Amniotic epithelial cell (primary cell): Measurements from ENCODE around the gene MEN1.
A peak's percentile ranks its signal among the peaks of the same experiment; 100 is the strongest.

Source experiments
- DNase-seq: peaks from one replicate; pipeline ENCODE4 v3.0.0-alpha.2; 2010; ENCODE audit warnings: low read depth

Gene MEN1

GRCh38 chr11:64810271-64810890 lies at the start of gene MEN1:
Gene MEN1, minus strand, starts transcription at chr11:64810551. Its CDS starts 442 bp downstream, at chr11:64810109.
- DNase-seq: peak; percentile 95

- DNase-seq: no peak
Observed at GRCh38 chr11:64859542-64860414, 49.4 kb upstream of the MEN1 start.

- DNase-seq: no peak
Observed at GRCh38 chr11:64858467-64859263, 48.3 kb upstream of the MEN1 start.

- no peak for DNase-seq
Observed at GRCh38 chr11:64857485-64857884, 47.1 kb upstream of the MEN1 start.

- peak; percentile 78 for DNase-seq
Observed at GRCh38 chr11:64856382-64857227, 46.3 kb upstream of the MEN1 start.

- DNase-seq: no peak
Observed at GRCh38 chr11:64855596-64856304, 45.4 kb upstream of the MEN1 start.

- peak; percentile 87 for DNase-seq
Observed at GRCh38 chr11:64854534-64855502, 44.5 kb upstream of the MEN1 start.

GRCh38 chr11:64854157-64854533 lies 43.8 kb upstream of the MEN1 start:
- DNase-seq: no peak

- DNase-seq: no peak
Observed at GRCh38 chr11:64853709-64854108, 43.4 kb upstream of the MEN1 start.

- no peak for DNase-seq
Observed at GRCh38 chr11:64852804-64853509, 42.6 kb upstream of the MEN1 start.

- no peak for DNase-seq
Observed at GRCh38 chr11:64851831-64852351, 41.5 kb upstream of the MEN1 start.

GRCh38 chr11:64850979-64851567 lies 40.7 kb upstream of the MEN1 start:
- DNase-seq: no peak

- no peak for DNase-seq
Observed at GRCh38 chr11:64849598-64850356, 39.4 kb upstream of the MEN1 start.

GRCh38 chr11:64848826-64849597 lies 38.7 kb upstream of the MEN1 start:
- DNase-seq: no peak

- DNase-seq: no peak
Observed at GRCh38 chr11:64848214-64848825, 38.0 kb upstream of the MEN1 start.

- peak; percentile 73 for DNase-seq
Observed at GRCh38 chr11:64846998-64847666, 36.8 kb upstream of the MEN1 start.
